ENCODE results near the gene UPK3A. TPM values are rescaled to one million over a fixed set of nuclear protein-coding genes. Genes with fewer than 3 reads are reported as not detected.

Gene UPK3A
- total RNA-seq, 4 donors from 2014 or later = not detected

DNA sequence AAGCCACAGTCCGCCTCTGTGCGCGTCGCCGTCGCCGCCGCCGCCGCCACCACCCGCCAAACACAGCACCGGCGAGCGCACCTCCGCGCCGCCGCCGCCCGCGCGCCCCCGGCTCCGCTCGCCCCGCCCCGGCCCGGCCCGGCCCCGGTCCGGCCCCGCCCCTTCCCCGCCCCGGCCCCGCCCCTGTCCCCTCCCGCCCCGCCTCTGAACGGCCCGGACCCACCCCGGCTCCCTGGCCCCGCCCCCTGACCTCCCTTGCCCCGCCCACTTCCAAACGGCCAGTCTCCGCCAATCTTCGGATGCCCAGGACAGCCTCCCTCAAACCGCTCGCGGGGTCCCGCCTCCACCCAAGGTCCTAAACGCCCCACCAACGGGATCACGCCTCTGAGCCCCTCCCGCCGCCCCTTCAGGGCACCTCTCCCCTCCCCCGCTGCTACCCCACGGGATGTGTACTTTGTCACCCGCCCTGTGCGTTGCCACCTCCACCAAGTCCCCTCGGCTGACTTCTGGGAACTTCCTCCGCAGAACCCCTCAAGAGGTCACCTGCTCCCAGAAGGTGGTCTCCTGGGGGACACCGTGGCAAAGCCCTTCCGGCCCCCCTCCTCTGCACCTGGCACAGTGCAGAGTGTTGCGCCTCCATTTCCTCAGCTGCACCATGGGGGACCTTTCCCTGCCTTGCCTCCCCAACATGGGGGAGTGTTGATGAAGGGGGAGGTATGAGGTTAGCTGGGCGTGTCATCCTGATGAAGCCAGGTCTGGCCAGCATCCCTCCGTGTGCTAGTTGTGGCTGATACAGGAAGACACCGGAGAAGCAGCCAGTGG is 43.7 kb upstream of the UPK3A start, which contains the start of gene KIAA0930:
Gene KIAA0930 (minus strand): TSS at position 85 of the 822 bp plus-strand sequence. CDS start 191 bp downstream, outside the sequence.
- DNase-seq (ENCODE audit: extremely low spot score) = peak; percentile 96
- H3K27ac ChIP-seq (replicated peaks in 1 of 4) = peak within 1 kb of the TSS; percentile 72 to 81 (median 75)
- peaks cover 13 to 47% (median 37%) of the 10 kb centered on the region in 4 donors for H3K4me1 ChIP-seq
- intact Hi-C loops (cut with DNase I) = no loop called here
- no peaks in the 10 kb centered on the region for H3K9me3 ChIP-seq
- H3K27me3 ChIP-seq = no peaks in the 10 kb centered on the region
- TF ChIP-seq, protein P1, sequence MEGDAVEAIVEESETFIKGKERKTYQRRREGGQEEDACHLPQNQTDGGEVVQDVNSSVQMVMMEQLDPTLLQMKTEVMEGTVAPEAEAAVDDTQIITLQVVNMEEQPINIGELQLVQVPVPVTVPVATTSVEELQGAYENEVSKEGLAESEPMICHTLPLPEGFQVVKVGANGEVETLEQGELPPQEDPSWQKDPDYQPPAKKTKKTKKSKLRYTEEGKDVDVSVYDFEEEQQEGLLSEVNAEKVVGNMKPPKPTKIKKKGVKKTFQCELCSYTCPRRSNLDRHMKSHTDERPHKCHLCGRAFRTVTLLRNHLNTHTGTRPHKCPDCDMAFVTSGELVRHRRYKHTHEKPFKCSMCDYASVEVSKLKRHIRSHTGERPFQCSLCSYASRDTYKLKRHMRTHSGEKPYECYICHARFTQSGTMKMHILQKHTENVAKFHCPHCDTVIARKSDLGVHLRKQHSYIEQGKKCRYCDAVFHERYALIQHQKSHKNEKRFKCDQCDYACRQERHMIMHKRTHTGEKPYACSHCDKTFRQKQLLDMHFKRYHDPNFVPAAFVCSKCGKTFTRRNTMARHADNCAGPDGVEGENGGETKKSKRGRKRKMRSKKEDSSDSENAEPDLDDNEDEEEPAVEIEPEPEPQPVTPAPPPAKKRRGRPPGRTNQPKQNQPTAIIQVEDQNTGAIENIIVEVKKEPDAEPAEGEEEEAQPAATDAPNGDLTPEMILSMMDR (IDR thresholded peaks at IDR 0.05) = no peak
- TF ChIP-seq POLR2A (IDR thresholded peaks at IDR 0.05; ENCODE audit: low read depth) (no peak), POLR2AphosphoS5 (IDR thresholded peaks at IDR 0.05) (no peak), EP300 (IDR thresholded peaks at IDR 0.05) (no peak)
- WGBS = 13% methylated on average over 3 of the region's 66 CpGs
- peaks cover 0 to 16% (median 12%) of the 10 kb centered on the region in 4 donors for H3K36me3 ChIP-seq
- H3K4me3 ChIP-seq = peak within 1 kb of the TSS; percentile 68 to 87 (median 72)

DNA sequence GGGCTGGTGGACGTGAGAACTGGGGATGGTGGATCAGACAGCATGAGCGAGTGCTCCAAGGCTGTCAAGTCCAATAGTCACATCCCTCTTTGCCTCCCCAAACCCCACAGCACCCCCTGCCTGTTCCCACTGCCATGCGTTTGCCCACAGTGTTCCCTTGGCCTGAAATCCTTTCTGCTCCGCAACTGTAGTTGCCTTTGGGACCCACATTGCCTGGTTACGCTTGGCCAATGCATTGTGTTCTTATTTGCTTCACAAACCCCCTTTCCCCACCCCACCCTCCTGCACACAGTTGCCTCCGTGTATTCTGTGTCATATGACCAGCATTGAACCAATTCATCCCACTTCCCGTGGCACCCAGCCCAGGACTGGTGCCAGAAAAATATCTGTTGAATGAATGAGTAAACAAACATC is 42.0 kb upstream of the UPK3A start:
- H3K4me1 ChIP-seq = peaks cover 13 to 40% (median 39%) of the 10 kb centered on the region in 4 donors
- WGBS = 68% methylated on average over 7 of the region's 7 CpGs
- TF ChIP-seq, protein P1 (IDR thresholded peaks at IDR 0.05) = no peak
- TF ChIP-seq EP300 (IDR thresholded peaks at IDR 0.05) (no peak), POLR2AphosphoS5 (IDR thresholded peaks at IDR 0.05) (no peak), POLR2A (IDR thresholded peaks at IDR 0.05; ENCODE audit: low read depth) (no peak)
- no peaks in the 10 kb centered on the region for H3K9me3 ChIP-seq
- no peaks in the 10 kb centered on the region for H3K27me3 ChIP-seq
- H3K36me3 ChIP-seq = peaks cover 0 to 8% (median 4%) of the 10 kb centered on the region in 4 donors
- no peak for DNase-seq (ENCODE audit: extremely low spot score)
- intact Hi-C loops (cut with DNase I) = no loop called here
- H3K27ac ChIP-seq (replicated peaks in 1 of 4) = no peak overlapping the region
- H3K4me3 ChIP-seq = no peak overlapping the region

DNA sequence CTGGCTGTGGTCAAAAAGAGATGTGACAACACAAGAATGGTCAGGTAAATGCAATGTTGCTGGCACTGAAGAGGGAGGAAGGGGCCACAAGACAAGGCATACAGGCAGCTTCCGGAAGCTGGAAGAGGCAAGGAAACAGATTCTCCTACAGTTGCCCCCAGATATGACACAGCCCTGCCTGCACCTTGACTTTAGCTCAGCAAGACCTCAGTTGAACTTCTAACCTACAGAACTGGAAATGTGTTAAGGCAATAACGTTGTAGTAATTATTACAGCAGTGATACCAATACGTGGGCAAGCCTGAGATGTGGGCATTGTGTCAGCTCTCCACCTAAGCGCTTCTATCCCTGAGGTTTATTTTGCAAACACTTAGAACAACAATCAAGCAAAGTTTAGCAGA is 39.8 kb upstream of the UPK3A start:
- Histone ChIP-seq H3K36me3 (no peaks in the 10 kb centered on the region), H3K9me3 (no peaks in the 10 kb centered on the region), H3K4me1 (peaks cover 8 to 28% (median 26%) of the 10 kb centered on the region in 4 donors), H3K27ac (replicated peaks in 1 of 4) (no peak overlapping the region), H3K27me3 (no peaks in the 10 kb centered on the region), H3K4me3 (no peak overlapping the region)
- WGBS = 85% methylated on average over 4 of the region's 4 CpGs
- DNase-seq (ENCODE audit: extremely low spot score) = no peak
- intact Hi-C loops (cut with DNase I) = no loop called here
- TF ChIP-seq, protein P1 (IDR thresholded peaks at IDR 0.05) = no peak
- TF ChIP-seq POLR2A (IDR thresholded peaks at IDR 0.05; ENCODE audit: low read depth) = no peak

DNA sequence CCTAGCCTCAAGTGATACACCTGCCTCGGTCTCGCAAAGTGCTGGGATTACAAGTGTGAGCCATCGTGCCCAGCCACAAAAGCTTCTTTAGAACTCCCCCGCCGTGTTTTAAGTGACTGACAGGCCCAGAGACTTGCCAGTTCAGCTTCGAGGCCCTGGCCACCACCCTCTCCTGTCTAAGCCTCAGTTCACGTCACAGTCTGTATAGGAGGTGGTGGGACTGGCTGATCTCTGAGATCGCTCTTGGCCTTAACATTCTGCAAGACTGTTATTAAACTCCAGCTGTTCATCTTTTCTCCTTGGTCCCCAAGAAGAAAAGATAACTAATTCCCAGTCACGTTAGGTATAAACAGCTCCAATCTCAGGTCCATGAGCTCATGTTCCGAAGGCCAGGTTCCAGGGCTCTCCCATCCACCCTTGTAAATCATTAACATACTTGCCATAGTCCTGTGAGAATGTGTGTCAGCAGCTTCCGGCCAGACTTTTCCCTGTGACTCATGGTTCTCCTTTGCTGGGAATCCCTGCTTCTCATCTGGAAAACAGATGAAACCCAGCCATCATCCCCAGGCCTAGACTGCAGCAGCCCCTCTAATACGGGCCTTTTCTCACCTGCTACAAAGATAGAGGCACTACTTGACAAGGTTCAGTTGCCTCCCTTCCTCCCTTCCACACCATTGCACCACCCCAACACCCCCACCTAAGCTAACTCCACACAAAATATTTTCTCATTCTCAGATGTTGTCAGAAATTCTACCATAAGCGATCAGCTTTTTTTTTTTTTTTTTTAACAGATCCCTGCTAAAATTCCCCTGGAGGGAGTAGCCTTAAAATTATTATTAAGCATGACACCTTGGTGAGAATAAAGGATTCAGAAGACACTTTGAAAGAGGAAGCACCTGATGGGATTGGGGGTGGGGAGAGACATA is 38.4 kb upstream of the UPK3A start:
- Histone ChIP-seq H3K4me1 (peaks cover under 1 to 19% (median 16%) of the 10 kb centered on the region in 4 donors), H3K4me3 (no peak overlapping the region), H3K27me3 (no peaks in the 10 kb centered on the region), H3K36me3 (no peaks in the 10 kb centered on the region), H3K9me3 (no peaks in the 10 kb centered on the region), H3K27ac (replicated peaks in 1 of 4) (peak overlapping the region; percentile 54 to 81 (median 76))
- 62% methylated on average over 13 of the region's 13 CpGs for WGBS
- intact Hi-C loops (cut with DNase I) = no loop called here
- DNase-seq (ENCODE audit: extremely low spot score) = no peak
- no peak for TF ChIP-seq POLR2A (IDR thresholded peaks at IDR 0.05; ENCODE audit: low read depth)
- TF ChIP-seq, protein P1 (IDR thresholded peaks at IDR 0.05) = no peak
- no peak for TF ChIP-seq EP300 (IDR thresholded peaks at IDR 0.05)
- TF ChIP-seq POLR2AphosphoS5 (IDR thresholded peaks at IDR 0.05) = peak; percentile 42 to 57
